CD8-positive, alpha-beta memory T cell (primary cell): Measurements from ENCODE around the gene CACNB1. TPM values are rescaled to one million over a fixed set of nuclear protein-coding genes. Genes with fewer than 3 reads are reported as not detected.
A peak's percentile ranks its signal among the peaks of the same experiment; 100 is the strongest.

Source experiments
- CTCF ChIA-PET: fragments of 350-600 bp; sonication (Branson Sonifier 250); formaldehyde crosslinking; loops from one replicate; lab custom pipeline; 2021; ENCODE audit warnings: antibody characterized with exemption; lab: Charles Lee
- POLR2A ChIA-PET: fragments of 350-600 bp; sonication (Branson Sonifier 250); formaldehyde crosslinking; loops from one replicate; lab custom pipeline; 2021; ENCODE audit warnings: antibody characterized with exemption; lab: Charles Lee
- DNase-seq, 5 donors: peaks; one replicate each; pipeline versions ENCODE4 v3.0.0 to v3.0.0-alpha.2; 2020 to 2022; ENCODE audit warnings: mixed read lengths in 1 of 5
- H3K27ac ChIP-seq: one replicate; pipeline ENCODE4 v1.7.0; 2013; ENCODE audit warnings: low read depth, mild to moderate bottlenecking, low read length, moderate library complexity
- H3K27me3 ChIP-seq: 2 replicates; pipeline ENCODE4 v1.7.0; 2013; ENCODE audit warnings: low read length, mild to moderate bottlenecking; ENCODE audit not compliant: insufficient read depth, poor library complexity, severe bottlenecking
- H3K36me3 ChIP-seq: 2 replicates; pipeline ENCODE4 v1.7.0; 2013; ENCODE audit warnings: mild to moderate bottlenecking, low read length, moderate library complexity; ENCODE audit not compliant: insufficient read depth
- H3K4me1 ChIP-seq: 2 replicates; pipeline ENCODE4 v1.7.0; 2013; ENCODE audit warnings: mild to moderate bottlenecking, low read length, moderate library complexity; ENCODE audit not compliant: insufficient read depth
- H3K4me3 ChIP-seq: 2 replicates; pipeline ENCODE4 v1.7.0; 2013; ENCODE audit warnings: mild to moderate bottlenecking, low read length
- H3K9me3 ChIP-seq: 2 replicates; pipeline ENCODE4 v1.7.0; 2013; ENCODE audit warnings: mild to moderate bottlenecking, low read length
- H3K27ac Mint-ChIP-seq, 8 donors: one replicate each; pipeline ENCODE4 v1.8.0; 2020 to 2021; ENCODE audit warnings: mixed read lengths in 8 of 8, mild to moderate bottlenecking in 6 of 8, inconsistent platforms in 3 of 8, moderate library complexity in 3 of 8
- H3K27me3 Mint-ChIP-seq, 2 donors: one replicate each; pipeline ENCODE4 v1.8.0; 2020 to 2021; ENCODE audit warnings: mixed read lengths in 2 of 2, mild to moderate bottlenecking in 1 of 2, moderate library complexity in 1 of 2
- H3K36me3 Mint-ChIP-seq, 3 donors: one replicate each; pipeline ENCODE4 v1.8.0; 2020 to 2021; ENCODE audit warnings: mixed read lengths in 3 of 3, inconsistent platforms in 1 of 3, mild to moderate bottlenecking in 1 of 3
- H3K4me1 Mint-ChIP-seq, 3 donors: one replicate each; pipeline ENCODE4 v1.8.0; 2020 to 2021; ENCODE audit warnings: mixed read lengths in 3 of 3, inconsistent platforms in 1 of 3, mild to moderate bottlenecking in 1 of 3
- H3K4me3 Mint-ChIP-seq, 7 donors: one replicate each; pipeline ENCODE4 v1.8.0; 2020 to 2021; ENCODE audit warnings: mixed read lengths in 7 of 7, mild to moderate bottlenecking in 6 of 7, moderate library complexity in 4 of 7, inconsistent platforms in 2 of 7
- H3K9me3 Mint-ChIP-seq, 5 donors: one replicate each; pipeline ENCODE4 v1.8.0; 2020 to 2022; ENCODE audit warnings: mixed read lengths in 5 of 5, mild to moderate bottlenecking in 3 of 5, moderate library complexity in 2 of 5, inconsistent platforms in 1 of 5
- polyA plus RNA-seq: library from polyadenylated mRNA; unstranded; fragments of 300-500 nt; fragmentation: Illumina TruSeq; gene quantifications from one replicate; pipeline ENCODE4 v1.2.3, GENCODE V29; 2021
- total RNA-seq, 2 experiments: library from RNA; stranded (reverse); gene quantifications; one replicate each; pipeline ENCODE4 v1.2.3, GENCODE V29; 2021

CACNB1 gene
- total and polyA plus RNA-seq, 3 experiments from 2014 or later, result 2.7 to 12.3 (median 10.6) TPM

GRCh38 chr17:39173526-39174274 is 23.8 kb downstream of the CACNB1 start:
- H3K4me3 Mint-ChIP-seq, result no peak overlapping the region
- Histone ChIP-seq H3K4me1 (peaks cover 5% of the 10 kb centered on the region), H3K27me3 (no peaks in the 10 kb centered on the region), H3K4me3 (no peak overlapping the region), H3K9me3 (no peaks in the 10 kb centered on the region), H3K27ac (no peak overlapping the region), H3K36me3 (peaks cover 7% of the 10 kb centered on the region)
- peaks cover 10 to 28% (median 19%) of the 10 kb centered on the region in 3 donors for H3K4me1 Mint-ChIP-seq
- H3K9me3 Mint-ChIP-seq, result no peaks in the 10 kb centered on the region
- peak overlapping the region in 3 of 8 donors; percentile 5 to 83 (median 73) for H3K27ac Mint-ChIP-seq
- peaks cover 0 to 33% (median 0%) of the 10 kb centered on the region in 3 donors for H3K36me3 Mint-ChIP-seq
- CTCF ChIA-PET, result interaction anchor here (0.9 to 8.0 kb wide), 15 partner anchors 8 to 410 kb away, joined by 3 to 110 read pairs (median 6); partner anchors contain the start of genes ARL5C, FBXO47, LASP1 and PLXDC1
- DNase-seq, result no peak
- POLR2A ChIA-PET, result interaction anchor here (1.1 to 2.1 kb wide), 3 partner anchors 9 to 20 kb away, joined by 4 to 8 read pairs (median 7); no protein-coding TSS in a partner anchor
- peaks cover 3 to 5% of the 10 kb centered on the region in 2 donors for H3K27me3 Mint-ChIP-seq

DNA sequence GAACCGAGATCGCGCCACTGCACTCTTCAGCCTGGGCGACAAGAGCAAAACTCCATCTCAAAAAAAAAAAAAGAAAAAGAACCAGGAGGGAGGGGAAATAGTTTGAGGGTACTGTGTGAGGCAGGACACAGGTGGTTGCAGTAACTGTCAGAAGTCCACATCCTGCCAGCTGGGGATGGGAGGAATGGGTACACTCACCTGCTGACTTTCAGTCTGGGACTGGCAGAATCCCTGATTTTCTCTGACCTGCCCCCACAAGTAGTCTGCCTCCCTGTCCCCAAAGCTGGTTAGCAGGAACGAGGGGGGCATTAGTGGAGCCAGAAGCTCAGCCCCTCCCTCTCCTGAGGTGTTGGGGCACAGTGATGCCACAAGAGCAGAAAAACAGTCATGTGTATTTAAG is 24.4 kb downstream of the CACNB1 start:
- DNase-seq, result no peak
- Histone ChIP-seq H3K4me3 (no peak overlapping the region), H3K4me1 (peaks cover 6% of the 10 kb centered on the region), H3K27me3 (no peaks in the 10 kb centered on the region), H3K36me3 (peaks cover 7% of the 10 kb centered on the region), H3K27ac (no peak overlapping the region), H3K9me3 (no peaks in the 10 kb centered on the region)
- POLR2A ChIA-PET, result interaction anchor here (0.5 to 2.1 kb wide), 5 partner anchors 8 to 568 kb away, joined by 3 to 8 read pairs (median 5); no protein-coding TSS in a partner anchor
- Mint-ChIP-seq H3K27me3 (peaks cover 3 to 5% of the 10 kb centered on the region in 2 donors), H3K4me3 (no peak overlapping the region), H3K36me3 (peaks cover 0 to 28% (median 0%) of the 10 kb centered on the region in 3 donors), H3K4me1 (peaks cover 10 to 28% (median 21%) of the 10 kb centered on the region in 3 donors), H3K27ac (peak overlapping the region in 3 of 8 donors; percentile 5 to 83 (median 73)), H3K9me3 (no peaks in the 10 kb centered on the region)
- CTCF ChIA-PET, result interaction anchor here (0.9 to 8.0 kb wide), 5 partner anchors 8 to 206 kb away, joined by 3 to 110 read pairs (median 70); partner anchors contain the start of genes ARL5C, FBXO47 and PLXDC1

DNA sequence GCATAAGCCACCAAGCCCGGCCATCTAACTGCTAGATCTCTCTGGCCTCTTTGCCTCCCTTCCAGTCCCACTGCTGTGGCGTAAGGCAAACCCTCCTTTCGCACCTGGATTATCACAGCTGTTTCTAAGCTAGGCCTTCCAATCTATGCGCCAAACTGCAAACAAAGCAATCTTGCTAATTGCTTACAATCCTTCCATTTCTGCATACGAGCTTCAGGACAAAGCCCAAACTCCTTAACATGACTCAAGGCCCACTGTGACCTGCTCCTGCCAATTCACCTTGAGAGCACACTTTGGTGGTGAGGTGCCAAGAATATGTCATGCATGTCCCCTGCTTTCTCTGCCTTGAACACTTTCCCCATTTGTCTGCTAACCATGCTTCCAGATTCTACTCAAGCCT is 25.5 kb downstream of the CACNB1 start:
- H3K9me3 Mint-ChIP-seq, result no peaks in the 10 kb centered on the region
- Histone ChIP-seq H3K27me3 (no peaks in the 10 kb centered on the region), H3K9me3 (no peaks in the 10 kb centered on the region), H3K4me3 (no peak overlapping the region), H3K27ac (no peak overlapping the region), H3K36me3 (peaks cover 7% of the 10 kb centered on the region), H3K4me1 (peaks cover 18% of the 10 kb centered on the region)
- H3K27ac Mint-ChIP-seq, result peak overlapping the region in 4 of 8 donors; percentile 26 to 74 (median 49)
- no peak overlapping the region for H3K4me3 Mint-ChIP-seq
- ChIA-PET CTCF (interaction anchor here (0.9 to 8.0 kb wide), 5 partner anchors 18 to 438 kb away, joined by 3 to 110 read pairs (median 3); no protein-coding TSS in a partner anchor), POLR2A (no interaction called here)
- peaks cover 0 to 17% (median 0%) of the 10 kb centered on the region in 3 donors for H3K36me3 Mint-ChIP-seq
- H3K4me1 Mint-ChIP-seq, result peaks cover 21 to 39% (median 31%) of the 10 kb centered on the region in 3 donors
- DNase-seq, result no peak
- H3K27me3 Mint-ChIP-seq, result peaks cover 3 to 5% of the 10 kb centered on the region in 2 donors

DNA sequence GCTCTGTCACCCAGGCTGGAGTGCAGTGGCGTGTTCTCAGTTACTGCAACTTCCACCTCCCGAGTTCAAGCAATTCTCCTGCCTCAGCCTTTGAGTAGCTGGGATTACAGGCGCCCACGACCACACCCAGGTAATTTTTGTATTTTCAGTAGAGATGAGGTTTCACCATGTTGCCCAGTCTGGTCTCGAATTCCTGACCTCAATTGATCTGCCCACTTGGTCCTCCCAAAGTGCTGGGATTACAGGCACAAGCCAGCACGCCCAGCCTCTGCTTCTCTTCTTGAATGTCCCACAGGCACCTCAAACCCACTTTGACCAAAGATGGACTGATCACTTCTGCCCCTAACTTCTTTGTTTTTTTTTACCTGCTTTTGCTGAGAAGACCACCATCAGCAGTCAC is 26.9 kb downstream of the CACNB1 start:
- no peaks in the 10 kb centered on the region for H3K9me3 ChIP-seq
- Mint-ChIP-seq H3K27ac (no peak overlapping the region), H3K9me3 (no peaks in the 10 kb centered on the region), H3K4me1 (peaks cover 31 to 52% (median 39%) of the 10 kb centered on the region in 3 donors), H3K27me3 (peaks cover 3 to 5% of the 10 kb centered on the region in 2 donors), H3K36me3 (peaks cover 0 to 5% (median 0%) of the 10 kb centered on the region in 3 donors), H3K4me3 (no peak overlapping the region)
- no peak overlapping the region for H3K4me3 ChIP-seq
- H3K27me3 ChIP-seq, result no peaks in the 10 kb centered on the region
- ChIA-PET POLR2A (interaction anchor here (0.6 kb wide), 1 partner anchor 45 kb away, joined by 5 read pairs; no protein-coding TSS in a partner anchor), CTCF (interaction anchor here (1.2 to 8.0 kb wide), 3 partner anchors 17 to 187 kb away, joined by 5 to 110 read pairs (median 9); no protein-coding TSS in a partner anchor)
- peaks cover 21% of the 10 kb centered on the region for H3K4me1 ChIP-seq
- H3K36me3 ChIP-seq, result no peaks in the 10 kb centered on the region
- DNase-seq, result no peak
- H3K27ac ChIP-seq, result no peak overlapping the region

- Histone ChIP-seq H3K4me3 (no peak overlapping the region), H3K27ac (no peak overlapping the region), H3K4me1 (peaks cover 21% of the 10 kb centered on the region), H3K9me3 (no peaks in the 10 kb centered on the region), H3K27me3 (no peaks in the 10 kb centered on the region), H3K36me3 (no peaks in the 10 kb centered on the region)
- H3K9me3 Mint-ChIP-seq, result no peaks in the 10 kb centered on the region
- no peak overlapping the region for H3K4me3 Mint-ChIP-seq
- peaks cover 3 to 5% of the 10 kb centered on the region in 2 donors for H3K27me3 Mint-ChIP-seq
- DNase-seq, result no peak
- ChIA-PET CTCF (interaction anchor here (1.2 to 8.0 kb wide), 2 partner anchors 17 to 187 kb away, joined by 5 to 110 read pairs; no protein-coding TSS in a partner anchor), POLR2A (interaction anchor here (0.6 kb wide), 1 partner anchor 45 kb away, joined by 5 read pairs; no protein-coding TSS in a partner anchor)
- H3K36me3 Mint-ChIP-seq, result peaks cover 0 to 3% (median 0%) of the 10 kb centered on the region in 3 donors
- H3K4me1 Mint-ChIP-seq, result peaks cover 30 to 53% (median 40%) of the 10 kb centered on the region in 3 donors
- H3K27ac Mint-ChIP-seq, result peak overlapping the region in 1 of 8 donors; percentile 9
Measured at GRCh38 chr17:39170109-39170508, 27.4 kb downstream of the CACNB1 start.

GRCh38 chr17:39169518-39169917 is 28.0 kb downstream of the CACNB1 start:
- ChIA-PET CTCF (interaction anchor here (1.1 to 8.5 kb wide), 4 partner anchors 16 to 186 kb away, joined by 3 to 121 read pairs (median 58); partner anchors contain the start of gene PLXDC1), POLR2A (interaction anchor here (0.6 kb wide), 1 partner anchor 26 kb away, joined by 3 read pairs; no protein-coding TSS in a partner anchor)
- peaks cover 0 to 5% (median 0%) of the 10 kb centered on the region in 3 donors for H3K36me3 Mint-ChIP-seq
- peak overlapping the region in 1 of 7 donors; percentile 30 for H3K4me3 Mint-ChIP-seq
- H3K27ac Mint-ChIP-seq, result no peak overlapping the region
- H3K27me3 Mint-ChIP-seq, result peaks cover 3 to 5% of the 10 kb centered on the region in 2 donors
- Histone ChIP-seq H3K4me3 (no peak overlapping the region), H3K27me3 (no peaks in the 10 kb centered on the region), H3K27ac (no peak overlapping the region), H3K9me3 (no peaks in the 10 kb centered on the region), H3K36me3 (no peaks in the 10 kb centered on the region), H3K4me1 (peaks cover 17% of the 10 kb centered on the region)
- no peak for DNase-seq
- H3K9me3 Mint-ChIP-seq, result no peaks in the 10 kb centered on the region
- H3K4me1 Mint-ChIP-seq, result peaks cover 29 to 53% (median 40%) of the 10 kb centered on the region in 3 donors

- Histone ChIP-seq H3K36me3 (no peaks in the 10 kb centered on the region), H3K9me3 (no peaks in the 10 kb centered on the region), H3K27me3 (no peaks in the 10 kb centered on the region), H3K4me3 (no peak overlapping the region), H3K4me1 (peaks cover 16% of the 10 kb centered on the region), H3K27ac (no peak overlapping the region)
- POLR2A ChIA-PET, result interaction anchor here (0.5 to 0.6 kb wide), 2 partner anchors 27 to 267 kb away, joined by 3 to 5 read pairs; no protein-coding TSS in a partner anchor
- peaks cover 31 to 57% (median 42%) of the 10 kb centered on the region in 3 donors for H3K4me1 Mint-ChIP-seq
- H3K9me3 Mint-ChIP-seq, result no peaks in the 10 kb centered on the region
- peaks cover 0 to 5% (median 0%) of the 10 kb centered on the region in 3 donors for H3K36me3 Mint-ChIP-seq
- H3K27ac Mint-ChIP-seq, result peak overlapping the region in 1 of 8 donors; percentile 48
- peak overlapping the region in 1 of 7 donors; percentile 30 for H3K4me3 Mint-ChIP-seq
- DNase-seq, result no peak
- H3K27me3 Mint-ChIP-seq, result peaks cover 3 to 5% of the 10 kb centered on the region in 2 donors
- CTCF ChIA-PET, result interaction anchor here (1.1 to 8.5 kb wide), 3 partner anchors 16 to 186 kb away, joined by 3 to 121 read pairs (median 110); partner anchors contain the start of gene PLXDC1
Measured at GRCh38 chr17:39169101-39169500, 28.4 kb downstream of the CACNB1 start.
